ENCODE data around the gene PLCL2.

Gene PLCL2

GRCh38 chr3:17044855-17045254, 160.1 kb downstream of the PLCL2 start:
- Histone ChIP-seq H2AFZ (ENCODE audit: low read depth, low read length) (no peak overlapping the region), H3K27me3 (ENCODE audit: low read depth, low read length) (no peaks in the 10 kb centered on the region), H3K36me3 (replicated peaks; ENCODE audit: low read depth, low read length) (peaks cover 7% of the 10 kb centered on the region), H3K9me3 (ENCODE audit: insufficient read depth, low read length) (no peaks in the 10 kb centered on the region), H3K4me1 (ENCODE audit: low read length) (peaks cover 11% of the 10 kb centered on the region; the same call in 1 of the 2 replicates), H3K4me3 (ENCODE audit: low read length) (no peak overlapping the region), H3K27ac (ENCODE audit: low read length) (no peak overlapping the region), H3K79me2 (ENCODE audit: low read length) (no peaks in the 10 kb centered on the region), H3K4me2 (ENCODE audit: low read length) (no peak overlapping the region), H4K20me1 (ENCODE audit: insufficient read depth, low read length) (no peaks in the 10 kb centered on the region), H3K9ac (ENCODE audit: low read length) (no peak overlapping the region)
- TF ChIP-seq EZH2phosphoT487 (IDR thresholded peaks at IDR 0.05; ENCODE audit: low read depth): no peak
- TF ChIP-seq, protein P1, sequence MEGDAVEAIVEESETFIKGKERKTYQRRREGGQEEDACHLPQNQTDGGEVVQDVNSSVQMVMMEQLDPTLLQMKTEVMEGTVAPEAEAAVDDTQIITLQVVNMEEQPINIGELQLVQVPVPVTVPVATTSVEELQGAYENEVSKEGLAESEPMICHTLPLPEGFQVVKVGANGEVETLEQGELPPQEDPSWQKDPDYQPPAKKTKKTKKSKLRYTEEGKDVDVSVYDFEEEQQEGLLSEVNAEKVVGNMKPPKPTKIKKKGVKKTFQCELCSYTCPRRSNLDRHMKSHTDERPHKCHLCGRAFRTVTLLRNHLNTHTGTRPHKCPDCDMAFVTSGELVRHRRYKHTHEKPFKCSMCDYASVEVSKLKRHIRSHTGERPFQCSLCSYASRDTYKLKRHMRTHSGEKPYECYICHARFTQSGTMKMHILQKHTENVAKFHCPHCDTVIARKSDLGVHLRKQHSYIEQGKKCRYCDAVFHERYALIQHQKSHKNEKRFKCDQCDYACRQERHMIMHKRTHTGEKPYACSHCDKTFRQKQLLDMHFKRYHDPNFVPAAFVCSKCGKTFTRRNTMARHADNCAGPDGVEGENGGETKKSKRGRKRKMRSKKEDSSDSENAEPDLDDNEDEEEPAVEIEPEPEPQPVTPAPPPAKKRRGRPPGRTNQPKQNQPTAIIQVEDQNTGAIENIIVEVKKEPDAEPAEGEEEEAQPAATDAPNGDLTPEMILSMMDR (IDR thresholded peaks at IDR 0.05; ENCODE audit: low read depth, low read length): no peak

DNA sequence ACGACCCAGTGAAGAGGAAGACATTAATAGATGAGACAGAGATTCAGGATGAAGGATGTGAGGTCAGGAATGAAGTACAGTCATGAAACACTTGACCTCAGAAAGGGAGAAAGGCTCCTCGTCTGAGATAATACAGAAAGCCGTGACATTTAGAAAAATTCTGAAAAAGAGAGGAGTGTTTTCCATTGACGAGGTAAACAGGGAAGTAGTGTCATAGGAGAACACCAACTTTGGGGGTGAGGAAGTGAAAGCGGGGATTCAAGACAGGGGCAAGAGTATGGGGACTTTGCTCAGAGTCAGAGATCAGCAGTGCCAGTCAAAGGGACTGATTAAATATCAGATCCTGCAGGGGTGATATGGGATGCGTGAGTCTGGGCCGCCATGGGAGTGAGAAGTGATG, 160.9 kb downstream of the PLCL2 start:
- Histone ChIP-seq H4K20me1 (ENCODE audit: insufficient read depth, low read length) (no peaks in the 10 kb centered on the region), H3K36me3 (replicated peaks; ENCODE audit: low read depth, low read length) (peaks cover 7% of the 10 kb centered on the region), H3K9me3 (ENCODE audit: insufficient read depth, low read length) (no peaks in the 10 kb centered on the region)

GRCh38 chr3:17046623-17047022, 161.9 kb downstream of the PLCL2 start:
- Histone ChIP-seq H3K9ac (ENCODE audit: low read length) (no peak overlapping the region), H3K27ac (ENCODE audit: low read length) (no peak overlapping the region), H3K9me3 (ENCODE audit: insufficient read depth, low read length) (no peaks in the 10 kb centered on the region), H3K4me2 (ENCODE audit: low read length) (no peak overlapping the region), H3K27me3 (ENCODE audit: low read depth, low read length) (no peaks in the 10 kb centered on the region), H3K4me3 (ENCODE audit: low read length) (no peak overlapping the region), H3K4me1 (ENCODE audit: low read length) (peaks cover 13% of the 10 kb centered on the region), H4K20me1 (ENCODE audit: insufficient read depth, low read length) (no peaks in the 10 kb centered on the region), H2AFZ (ENCODE audit: low read depth, low read length) (no peak overlapping the region), H3K79me2 (ENCODE audit: low read length) (no peaks in the 10 kb centered on the region), H3K36me3 (replicated peaks; ENCODE audit: low read depth, low read length) (peaks cover 7% of the 10 kb centered on the region)
- TF ChIP-seq, protein P1 (IDR thresholded peaks at IDR 0.05; ENCODE audit: low read depth, low read length): no peak
- no peak for TF ChIP-seq EZH2phosphoT487 (IDR thresholded peaks at IDR 0.05; ENCODE audit: low read depth)

More for the DNA sequence above, 160.9 kb downstream of the PLCL2 start:
- TF ChIP-seq, protein P1 (IDR thresholded peaks at IDR 0.05; ENCODE audit: low read depth, low read length): no peak
- no peak overlapping the region for H3K27ac ChIP-seq (ENCODE audit: low read length)
- H3K4me2 ChIP-seq (ENCODE audit: low read length): no peak overlapping the region
- H2AFZ ChIP-seq (ENCODE audit: low read depth, low read length): no peak overlapping the region
- no peaks in the 10 kb centered on the region for H3K79me2 ChIP-seq (ENCODE audit: low read length)
- H3K4me1 ChIP-seq (ENCODE audit: low read length): peaks cover 11% of the 10 kb centered on the region; the same call in 1 of the 2 replicates
- no peaks in the 10 kb centered on the region for H3K27me3 ChIP-seq (ENCODE audit: low read depth, low read length)
- no peak overlapping the region for H3K9ac ChIP-seq (ENCODE audit: low read length)
- no peak overlapping the region for H3K4me3 ChIP-seq (ENCODE audit: low read length)

DNA sequence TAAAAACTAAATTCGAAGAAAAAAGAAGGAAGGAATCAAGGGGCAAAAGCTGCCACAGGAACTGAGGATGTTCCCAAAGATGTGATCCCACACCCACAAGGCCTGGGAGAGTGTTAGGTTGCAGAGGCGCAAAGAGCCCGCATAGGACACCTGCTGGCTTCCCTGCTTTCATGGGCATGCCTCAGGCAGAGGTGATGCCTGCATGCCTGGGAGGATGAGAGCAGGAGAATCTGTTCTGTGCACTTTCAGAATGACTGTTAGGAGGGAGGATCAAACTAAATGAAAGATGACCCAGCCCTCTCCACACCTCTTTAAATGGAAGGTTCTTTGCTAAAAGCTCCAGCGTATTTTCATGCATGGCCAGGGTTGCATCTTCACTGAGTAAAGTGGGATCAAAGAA, 162.4 kb downstream of the PLCL2 start:
- Histone ChIP-seq H2AFZ (ENCODE audit: low read depth, low read length) (no peak overlapping the region), H3K36me3 (replicated peaks; ENCODE audit: low read depth, low read length) (peaks cover 7% of the 10 kb centered on the region), H3K9ac (ENCODE audit: low read length) (no peak overlapping the region), H3K4me1 (ENCODE audit: low read length) (peaks cover 18% of the 10 kb centered on the region), H3K79me2 (ENCODE audit: low read length) (no peaks in the 10 kb centered on the region), H3K27me3 (ENCODE audit: low read depth, low read length) (no peaks in the 10 kb centered on the region), H3K9me3 (ENCODE audit: insufficient read depth, low read length) (no peaks in the 10 kb centered on the region), H3K4me3 (ENCODE audit: low read length) (no peak overlapping the region), H3K27ac (ENCODE audit: low read length) (no peak overlapping the region), H3K4me2 (ENCODE audit: low read length) (no peak overlapping the region), H4K20me1 (ENCODE audit: insufficient read depth, low read length) (no peaks in the 10 kb centered on the region)
- no peak for TF ChIP-seq EZH2phosphoT487 (IDR thresholded peaks at IDR 0.05; ENCODE audit: low read depth)
- TF ChIP-seq, protein P1 (IDR thresholded peaks at IDR 0.05; ENCODE audit: low read depth, low read length): no peak
